Ovary (tissue), 10 donors: ENCODE data around the gene DYDC1. TPM values are rescaled to one million over a fixed set of nuclear protein-coding genes. Genes with fewer than 3 reads are reported as not detected.

Experiments used
- DNase-seq, 5 donors: peaks; one replicate each; pipeline ENCODE4 v3.0.0-alpha.2; 2019 to 2020
- H3K27ac ChIP-seq, 2 donors: fragments of 200-600 bp; one replicate each; pipeline versions ENCODE4 v1.5.1 to v1.8.0; 2019 to 2022
- H3K27me3 ChIP-seq: fragments of 200-600 bp; one replicate; pipeline ENCODE4 v1.8.0; 2022
- H3K36me3 ChIP-seq: fragments of 200-600 bp; sonication (generic); one replicate; pipeline ENCODE4 v1.5.1; 2019
- H3K4me1 ChIP-seq: one replicate; pipeline ENCODE4 v1.8.1; 2013; ENCODE audit warnings: mild to moderate bottlenecking, moderate library complexity; ENCODE audit not compliant: insufficient read depth
- H3K4me3 ChIP-seq: fragments of 200-600 bp; sonication (generic); one replicate; pipeline ENCODE4 v1.5.1; 2017
- H3K9me3 ChIP-seq, 2 donors: fragments of 200-600 bp in 1 of 2; sonication (generic) in 1 of 2; one replicate each; pipeline versions ENCODE4 v1.5.1 to v1.8.1; 2013 to 2019; ENCODE audit warnings: mild to moderate bottlenecking in 1 of 2, moderate library complexity in 1 of 2
- EP300 ChIP-seq: sonication (generic); formaldehyde crosslinking; IDR thresholded peaks from one replicate; pipeline ENCODE4 v1.6.1; 2017; ENCODE audit warnings: antibody characterized with exemption
- POLR2A ChIP-seq: fragments of 450-650 bp; IDR thresholded peaks from one replicate; pipeline ENCODE4 v1.6.1; 2017; ENCODE audit warnings: antibody characterized with exemption, mild to moderate bottlenecking, moderate library complexity
- WGBS, 3 donors: extraction: QIAGEN DNeasy Blood & Tissue Kit in 1 of 3; methylation state at CpG; one replicate each; pipeline versions ENCODE4 v1.1.5 to v1.1.7; 2013 to 2017; 5-methylcytosine and 5-hydroxymethylcytosine counted together
- intact Hi-C, 4 donors: fragments of 100-400 bp; cut with DNase I; formaldehyde crosslinking; loops; one replicate each; pipeline versions ENCODE4 v1.11.0 to v1.15.1; 2022 to 2023
- long read RNA-seq, 3 donors: library from polyadenylated mRNA in 2 of 3; unstranded in 2 of 3; transcript quantifications; one replicate each; pipeline ENCODE4 v2.0.0 and lab custom pipeline, GENCODE V29; 2021 to 2026
- polyA plus RNA-seq, 2 donors: library from polyadenylated mRNA; stranded (reverse); fragments of 200-250 nt in 1 of 2; fragments of 350-450 nt in 1 of 2; fragmentation: Illumina TruSeq in 1 of 2; extraction: RNeasy Lipid Tissue Mini Kit (QIAGEN cat#74804) in 1 of 2; gene quantifications; one replicate each; pipeline ENCODE4 v1.2.3, GENCODE V29; 2013 to 2014
- total RNA-seq, 7 donors: library from RNA; depleted of rRNA in 2 of 7; stranded (reverse); fragments of >200 nt in 2 of 7; fragmentation: NEBNext Ultra II Directional in 3 of 7; extraction: Animal tissue kit (Norgen Biotek cat#: 25700) in 3 of 7; gene quantifications; one replicate each; pipeline versions ENCODE4 v1.1.0 to v1.2.4, GENCODE V29; 2016 to 2023
- TF ChIP-seq, protein P1 (sequence below), 3 donors: fragments of 450-650 bp in 2 of 3; fragments of 200-600 bp in 1 of 3; IDR thresholded peaks; one replicate each; pipeline versions ENCODE4 v1.5.1 to v1.8.0; 2016 to 2022; ENCODE audit warnings: antibody characterized with exemption in 3 of 3, mild to moderate bottlenecking in 1 of 3
- donor health status: DM: no; HTN: no; CAD: no; lungs with moderate emphysema.
- donor health status: DM: no; HTN: no; CAD: no.
- donor health status: Bipolar disorder and iron deficiency.
- donor health status: DM: yes; HTN: yes; CAD: no.
- donor health status: DM: no; HTN: no; CAD: no.
- donor health status: DM: yes; HTN: yes; CAD: no.

Gene DYDC1
- total RNA-seq (1 to 10 TPM in 1 of 7 donors, under 1 TPM in 2, not detected in 4; 0.33 to 3.8 (median 0.72) TPM), polyA plus RNA-seq (not detected)
- long read RNA-seq, donor 1, result 0 reads
- long read RNA-seq, donor 2, partial matches to known transcripts, result 0 of 2 reads
- long read RNA-seq, donor 2, other reads (novel, unspliced or antisense), result 0 of 2 reads
- long read RNA-seq, donor 3, result 0 reads

DNA sequence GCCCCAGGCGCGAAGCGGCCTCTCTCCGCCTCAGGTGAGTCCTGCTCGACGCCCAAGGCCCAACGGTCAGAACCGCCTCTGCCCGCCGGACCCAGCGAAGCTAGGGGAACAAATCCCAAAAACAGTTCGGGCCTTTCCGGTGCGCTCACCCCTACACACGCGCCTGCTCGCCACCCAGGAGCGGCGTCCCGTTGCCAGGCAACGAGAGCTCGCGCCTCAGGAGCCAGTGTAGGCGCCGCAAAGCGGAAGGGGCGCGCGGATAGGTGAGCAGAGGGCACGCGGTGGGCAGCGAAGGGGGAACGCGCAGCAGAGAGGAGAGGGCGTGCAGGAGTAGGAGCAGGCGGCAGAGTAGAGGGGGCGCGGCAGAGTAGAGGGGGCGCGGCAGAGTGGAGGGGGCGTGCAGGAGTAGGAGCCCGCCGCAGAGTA is at the start of gene DYDC1, which contains the start of gene DYDC2:
TSS of gene DYDC1 (minus strand) at position 193 of the 426 bp plus-strand sequence. CDS start 4,154 bp downstream, outside the sequence.
TSS of gene DYDC2 (plus strand) at position 219 of the 426 bp plus-strand sequence. CDS start 5,663 bp downstream, outside the sequence.
- 1 to 2% (median 1%) methylated on average over 27 to 43 of the region's 43 CpGs for WGBS, 3 donors
- H3K27me3 ChIP-seq, result no peaks in the 10 kb centered on the region
- DNase-seq, result peak; percentile 48 to 76 (median 57)
- H3K9me3 ChIP-seq, result no peaks in the 10 kb centered on the region
- peak within 1 kb of the TSS; percentile 3 for H3K4me3 ChIP-seq
- no peak within 1 kb of the TSS for H3K27ac ChIP-seq
- no peaks in the 10 kb centered on the region for H3K36me3 ChIP-seq
- intact Hi-C loops, result no loop called here
- TF ChIP-seq EP300, result no peak
- TF ChIP-seq, protein P1, sequence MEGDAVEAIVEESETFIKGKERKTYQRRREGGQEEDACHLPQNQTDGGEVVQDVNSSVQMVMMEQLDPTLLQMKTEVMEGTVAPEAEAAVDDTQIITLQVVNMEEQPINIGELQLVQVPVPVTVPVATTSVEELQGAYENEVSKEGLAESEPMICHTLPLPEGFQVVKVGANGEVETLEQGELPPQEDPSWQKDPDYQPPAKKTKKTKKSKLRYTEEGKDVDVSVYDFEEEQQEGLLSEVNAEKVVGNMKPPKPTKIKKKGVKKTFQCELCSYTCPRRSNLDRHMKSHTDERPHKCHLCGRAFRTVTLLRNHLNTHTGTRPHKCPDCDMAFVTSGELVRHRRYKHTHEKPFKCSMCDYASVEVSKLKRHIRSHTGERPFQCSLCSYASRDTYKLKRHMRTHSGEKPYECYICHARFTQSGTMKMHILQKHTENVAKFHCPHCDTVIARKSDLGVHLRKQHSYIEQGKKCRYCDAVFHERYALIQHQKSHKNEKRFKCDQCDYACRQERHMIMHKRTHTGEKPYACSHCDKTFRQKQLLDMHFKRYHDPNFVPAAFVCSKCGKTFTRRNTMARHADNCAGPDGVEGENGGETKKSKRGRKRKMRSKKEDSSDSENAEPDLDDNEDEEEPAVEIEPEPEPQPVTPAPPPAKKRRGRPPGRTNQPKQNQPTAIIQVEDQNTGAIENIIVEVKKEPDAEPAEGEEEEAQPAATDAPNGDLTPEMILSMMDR (IDR thresholded peaks at IDR 0.05), result no peak
- TF ChIP-seq POLR2A, result no peak
- H3K4me1 ChIP-seq, result peaks cover 3% of the 10 kb centered on the region

DNA sequence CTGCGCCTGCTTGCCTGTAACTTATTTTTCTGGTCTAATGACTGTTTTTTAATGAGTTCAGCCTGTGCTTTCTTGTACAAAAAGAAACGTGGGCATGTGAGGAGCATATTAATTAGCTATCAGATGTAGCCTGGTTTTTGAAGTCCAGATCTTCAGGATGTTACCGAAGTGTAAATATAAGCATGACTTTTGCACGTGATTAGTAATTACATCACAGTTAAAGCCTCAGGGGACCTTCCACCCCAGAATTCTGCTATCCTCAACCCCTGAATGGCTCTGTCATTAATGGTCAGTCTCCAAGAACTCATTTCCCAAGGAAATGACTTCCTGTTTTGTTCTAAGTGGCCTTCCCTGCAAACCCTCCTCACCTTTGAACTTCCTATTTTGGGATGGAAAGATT is 49.6 kb upstream of the DYDC1 start:
- TF ChIP-seq POLR2A, result no peak
- TF ChIP-seq, protein P1 (IDR thresholded peaks at IDR 0.05), result no peak
- TF ChIP-seq EP300, result no peak
- no peak overlapping the region for H3K27ac ChIP-seq
- no peaks in the 10 kb centered on the region for H3K9me3 ChIP-seq
- DNase-seq, result no peak
- H3K4me3 ChIP-seq, result no peak overlapping the region
- H3K4me1 ChIP-seq, result peaks cover 10% of the 10 kb centered on the region
- no peaks in the 10 kb centered on the region for H3K36me3 ChIP-seq
- no peaks in the 10 kb centered on the region for H3K27me3 ChIP-seq
- WGBS, 3 donors, result 18 to 35% (median 19%) methylated on average over 4 of the region's 4 CpGs
- intact Hi-C loops, result loop anchor here in 2 of 4 donors (5.0 to 10.0 kb wide), 2 partner anchors 46 to 99 kb away; partner anchors contain the start of gene TSPAN14 (in 1 of the 2)

DNA sequence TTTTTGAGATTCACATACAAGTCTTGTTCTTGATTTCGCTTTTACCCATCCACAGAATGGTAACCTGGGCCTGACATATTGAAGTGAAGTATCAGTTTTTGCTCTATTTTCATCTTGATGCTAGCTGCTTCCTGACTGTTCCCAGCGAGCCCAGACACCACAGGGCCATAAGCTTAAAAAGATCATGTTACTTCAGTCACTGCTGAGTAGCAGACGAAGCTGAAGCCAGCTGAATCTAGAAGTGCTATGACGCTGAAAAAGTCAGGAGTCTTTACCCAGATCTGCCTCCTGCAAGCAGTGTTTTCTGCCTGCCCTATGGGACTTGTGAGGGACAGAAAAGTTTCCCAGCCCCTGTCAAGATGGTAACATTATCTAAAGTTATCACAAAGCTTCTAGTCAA is 49.1 kb upstream of the DYDC1 start:
- TF ChIP-seq, protein P1 (IDR thresholded peaks at IDR 0.05), result no peak
- TF ChIP-seq POLR2A (no peak), EP300 (no peak)
- Histone ChIP-seq H3K36me3 (no peaks in the 10 kb centered on the region), H3K4me1 (peaks cover 6% of the 10 kb centered on the region), H3K9me3 (no peaks in the 10 kb centered on the region), H3K4me3 (no peak overlapping the region), H3K27me3 (no peaks in the 10 kb centered on the region), H3K27ac (peak overlapping the region in 1 of 2 donors; percentile 59)
- no peak for DNase-seq
- intact Hi-C loops, result loop anchor here in 2 of 4 donors (5.0 to 10.0 kb wide), 2 partner anchors 47 to 99 kb away; partner anchors contain the start of gene TSPAN14 (in 1 of the 2)
- WGBS, 3 donors, result 54 to 68% (median 67%) methylated on average over 4 of the region's 4 CpGs

DNA sequence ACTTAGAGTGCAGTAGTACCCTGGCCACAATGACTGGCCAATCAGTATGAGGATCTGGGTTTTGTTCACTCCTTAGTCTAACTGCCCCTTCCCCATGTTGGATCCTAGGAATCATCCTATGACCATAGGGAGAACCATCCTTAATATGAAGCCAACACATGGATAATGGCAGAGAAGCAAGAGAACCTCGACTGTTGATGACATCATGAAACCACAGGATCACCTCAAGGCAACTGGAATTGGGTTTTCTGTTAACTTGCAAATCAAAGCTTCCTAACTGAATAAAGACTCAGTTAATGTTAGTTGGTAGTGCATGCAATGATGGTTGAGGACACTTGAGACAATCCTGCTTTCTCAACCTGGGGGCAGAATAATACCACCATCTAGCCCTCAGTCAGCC is 48.5 kb upstream of the DYDC1 start:
- H3K36me3 ChIP-seq, result no peaks in the 10 kb centered on the region
- H3K27ac ChIP-seq, result no peak overlapping the region
- 92 to 97% (median 94%) methylated on average over 1 of the region's 1 CpG for WGBS, 3 donors
- H3K4me1 ChIP-seq, result peaks cover 6% of the 10 kb centered on the region
- intact Hi-C loops, result loop anchor here in 2 of 4 donors (5.0 to 10.0 kb wide), 2 partner anchors 47 to 100 kb away; partner anchors contain the start of gene TSPAN14 (in 1 of the 2)
- DNase-seq, result no peak
- H3K4me3 ChIP-seq, result no peak overlapping the region
- no peak for TF ChIP-seq EP300
- no peak for TF ChIP-seq POLR2A
- TF ChIP-seq, protein P1 (IDR thresholded peaks at IDR 0.05), result no peak
- no peaks in the 10 kb centered on the region for H3K9me3 ChIP-seq
- H3K27me3 ChIP-seq, result no peaks in the 10 kb centered on the region
